Activated gamma-delta T cell treated with Interleukin-2 at 50 U/mL for 16 hours (primary cell): ENCODE measurements around the gene RFC1.
"Not testable (repeated sequence)": the region's sequence is repeated elsewhere in the genome, so short reads cannot be mapped to it uniquely, and the experiment has no call there.

Experiments used
- DNase-seq: peaks from one replicate; pipeline ENCODE4 v3.0.0-alpha.2; 2020

Gene RFC1

GRCh38 chr4:39365830-39366771 is at the start of gene RFC1:
Gene RFC1, minus strand, starts transcription at chr4:39366362. Its CDS starts 121 bp downstream, at chr4:39366241.
- peak; percentile 90 for DNase-seq

- no peak for DNase-seq
Measured at GRCh38 chr4:39415678-39416283, 49.6 kb upstream of the RFC1 start.

GRCh38 chr4:39411561-39411960 is 45.4 kb upstream of the RFC1 start:
- DNase-seq: not testable (repeated sequence)

GRCh38 chr4:39410415-39410814 is 44.3 kb upstream of the RFC1 start:
- DNase-seq: no peak

GRCh38 chr4:39407584-39407885 is 41.4 kb upstream of the RFC1 start:
- DNase-seq: no peak

GRCh38 chr4:39406763-39407583 is 40.8 kb upstream of the RFC1 start, which contains the start of gene KLB:
Gene KLB, plus strand, starts transcription at chr4:39406930. Its CDS starts 20 bp downstream, at chr4:39406950.
- DNase-seq: no peak

- not testable (repeated sequence) for DNase-seq
Measured at GRCh38 chr4:39401640-39402039, 35.5 kb upstream of the RFC1 start.

GRCh38 chr4:39394706-39395105 is 28.5 kb upstream of the RFC1 start:
- DNase-seq: no peak

- no peak for DNase-seq
Measured at GRCh38 chr4:39390603-39391002, 24.4 kb upstream of the RFC1 start.

GRCh38 chr4:39384563-39384962 is 18.4 kb upstream of the RFC1 start:
- no peak for DNase-seq

- no peak for DNase-seq
Measured at GRCh38 chr4:39383690-39384089, 17.5 kb upstream of the RFC1 start.

GRCh38 chr4:39375478-39375877 is 9.3 kb upstream of the RFC1 start:
- DNase-seq: no peak

GRCh38 chr4:39371209-39371608 is 5.0 kb upstream of the RFC1 start:
- not testable (repeated sequence) for DNase-seq

- DNase-seq: no peak
Measured at GRCh38 chr4:39369301-39369700, 3.1 kb upstream of the RFC1 start.

- no peak for DNase-seq
Measured at GRCh38 chr4:39367166-39367565, 1.0 kb upstream of the RFC1 start.

- DNase-seq: no peak
Measured at GRCh38 chr4:39365360-39365759, 802 bp downstream of the RFC1 start.

GRCh38 chr4:39363773-39364393 is 2.3 kb downstream of the RFC1 start:
- no peak for DNase-seq

GRCh38 chr4:39362827-39363226 is 3.3 kb downstream of the RFC1 start:
- no peak for DNase-seq

GRCh38 chr4:39360611-39361010 is 5.6 kb downstream of the RFC1 start:
- not testable (repeated sequence) for DNase-seq

GRCh38 chr4:39357002-39357401 is 9.2 kb downstream of the RFC1 start:
- no peak for DNase-seq

GRCh38 chr4:39354254-39354552 is 12.0 kb downstream of the RFC1 start:
- no peak for DNase-seq

GRCh38 chr4:39353478-39354253 is 12.5 kb downstream of the RFC1 start:
- DNase-seq: no peak
